GM19193 (cell line): ENCODE data around the gene FGFBP1.

Source experiments
- POLR2A ChIP-seq: IDR thresholded peaks from 4 replicates; pipeline ENCODE4 v1.6.1; 2011; ENCODE audit not compliant: insufficient read depth, insufficient read length; ENCODE audit errors: extremely low read depth

The FGFBP1 gene

GRCh38 chr4:15902746-15903145 is 35.8 kb downstream of the FGFBP1 start:
- TF ChIP-seq POLR2A: no peak

- TF ChIP-seq POLR2A: no peak
Measured at GRCh38 chr4:15901998-15902397, 36.5 kb downstream of the FGFBP1 start.

- TF ChIP-seq POLR2A: no peak
Measured at GRCh38 chr4:15901007-15901406, 37.5 kb downstream of the FGFBP1 start.

GRCh38 chr4:15899511-15899910 is 39.0 kb downstream of the FGFBP1 start:
- TF ChIP-seq POLR2A: no peak

- TF ChIP-seq POLR2A: no peak
Measured at GRCh38 chr4:15898902-15899301, 39.6 kb downstream of the FGFBP1 start.

- TF ChIP-seq POLR2A: no peak
Measured at GRCh38 chr4:15897577-15897976, 41.0 kb downstream of the FGFBP1 start.

GRCh38 chr4:15894921-15895916 is 43.3 kb downstream of the FGFBP1 start:
- no peak for TF ChIP-seq POLR2A

GRCh38 chr4:15894393-15894792 is 44.1 kb downstream of the FGFBP1 start:
- no peak for TF ChIP-seq POLR2A

GRCh38 chr4:15893962-15894361 is 44.6 kb downstream of the FGFBP1 start:
- no peak for TF ChIP-seq POLR2A

GRCh38 chr4:15891312-15891711 is 47.2 kb downstream of the FGFBP1 start:
- TF ChIP-seq POLR2A: no peak

GRCh38 chr4:15890246-15890829 is 48.2 kb downstream of the FGFBP1 start:
- no peak for TF ChIP-seq POLR2A

- no peak for TF ChIP-seq POLR2A
Measured at GRCh38 chr4:15888515-15888914, 50.0 kb downstream of the FGFBP1 start.
